ENCODE measurements around the gene HMCN2.

Gene HMCN2

GRCh38 chr9:130352081-130352480 lies 86.5 kb downstream of the HMCN2 start:
- H3K4me3 ChIP-seq (ENCODE audit: low read depth, low read length), result no peak overlapping the region
- DNase-seq (ENCODE audit: low read depth), result no peak

DNA sequence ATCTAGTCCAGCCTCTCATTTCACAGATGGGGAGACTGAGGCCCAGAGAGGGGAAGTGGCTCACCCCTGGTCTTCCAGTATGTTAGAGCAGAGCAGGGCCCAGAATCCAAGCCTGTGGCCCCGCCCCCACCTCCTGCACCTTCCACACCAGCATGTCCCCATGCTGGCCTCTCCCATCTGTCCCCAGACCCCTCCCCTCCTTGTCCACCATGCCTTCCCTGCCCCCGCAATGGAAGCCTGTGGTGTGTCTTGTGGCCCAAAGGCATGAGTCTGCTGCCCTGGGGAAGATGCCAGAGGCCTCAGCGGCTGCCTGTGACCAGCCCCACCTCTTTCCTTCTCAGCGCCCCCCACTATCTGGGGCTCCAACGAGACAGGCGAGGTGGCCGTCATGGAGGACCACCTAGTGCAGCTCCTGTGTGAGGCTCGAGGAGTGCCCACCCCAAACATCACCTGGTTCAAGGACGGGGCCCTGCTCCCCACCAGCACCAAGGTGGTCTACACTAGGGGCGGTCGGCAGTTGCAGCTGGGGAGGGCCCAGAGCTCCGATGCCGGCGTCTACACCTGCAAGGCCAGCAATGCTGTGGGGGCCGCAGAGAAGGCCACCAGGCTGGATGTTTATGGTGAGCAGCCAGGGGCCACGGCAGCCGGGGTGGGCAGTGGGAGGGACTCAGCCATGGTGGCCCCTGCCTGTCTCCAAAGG lies 87.2 kb downstream of the HMCN2 start:
- no peak overlapping the region for H3K4me3 ChIP-seq (ENCODE audit: low read depth, low read length)

DNA sequence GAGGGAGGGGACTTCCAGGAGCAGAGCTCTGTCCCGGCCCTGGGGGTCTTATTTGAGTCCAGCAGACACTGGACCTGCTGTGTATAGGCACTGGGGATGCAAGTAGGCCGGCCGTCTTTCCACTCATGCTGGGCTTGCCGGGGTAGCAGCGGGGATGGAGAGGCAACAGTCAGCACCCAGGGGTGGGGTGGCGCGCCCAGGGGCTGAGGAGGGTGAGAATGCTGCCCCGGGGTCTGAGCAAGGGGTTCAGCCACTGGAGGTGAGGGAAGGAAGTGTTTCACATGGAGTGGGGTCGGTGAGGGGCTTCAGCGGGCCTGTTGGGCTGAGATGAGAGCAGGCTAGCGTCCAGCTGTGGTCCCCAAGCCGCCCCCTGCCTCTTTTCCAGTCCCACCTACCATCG lies 88.8 kb downstream of the HMCN2 start:
- H3K4me3 ChIP-seq (ENCODE audit: low read depth, low read length), result no peak overlapping the region
- DNase-seq (ENCODE audit: low read depth), result no peak

More for the DNA sequence above, 87.2 kb downstream of the HMCN2 start:
- no peak for DNase-seq (ENCODE audit: low read depth)

- H3K4me3 ChIP-seq (ENCODE audit: low read depth, low read length), result no peak overlapping the region
- no peak for DNase-seq (ENCODE audit: low read depth)
Observed at GRCh38 chr9:130354806-130355205, 89.2 kb downstream of the HMCN2 start.

DNA sequence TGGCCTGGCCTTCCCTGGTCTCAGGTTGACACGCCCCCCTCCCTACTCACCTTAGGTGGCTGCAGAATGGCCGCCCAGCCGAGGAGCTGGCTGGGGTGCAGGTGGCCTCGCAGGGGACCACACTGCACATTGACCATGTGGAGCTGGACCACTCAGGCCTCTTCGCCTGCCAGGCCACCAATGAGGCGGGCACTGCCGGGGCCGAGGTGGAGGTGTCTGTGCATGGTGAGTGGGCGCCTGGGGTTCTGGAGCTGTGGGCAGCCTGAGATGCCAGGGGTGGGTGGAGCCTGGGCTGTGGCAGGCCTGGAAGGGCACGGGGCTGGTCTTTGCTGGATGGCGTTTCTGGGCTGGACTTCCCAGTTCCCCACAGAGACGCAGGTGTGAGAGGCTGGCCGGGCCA lies 90.5 kb downstream of the HMCN2 start:
- DNase-seq (ENCODE audit: low read depth), result no peak
- H3K4me3 ChIP-seq (ENCODE audit: low read depth, low read length), result no peak overlapping the region

DNA sequence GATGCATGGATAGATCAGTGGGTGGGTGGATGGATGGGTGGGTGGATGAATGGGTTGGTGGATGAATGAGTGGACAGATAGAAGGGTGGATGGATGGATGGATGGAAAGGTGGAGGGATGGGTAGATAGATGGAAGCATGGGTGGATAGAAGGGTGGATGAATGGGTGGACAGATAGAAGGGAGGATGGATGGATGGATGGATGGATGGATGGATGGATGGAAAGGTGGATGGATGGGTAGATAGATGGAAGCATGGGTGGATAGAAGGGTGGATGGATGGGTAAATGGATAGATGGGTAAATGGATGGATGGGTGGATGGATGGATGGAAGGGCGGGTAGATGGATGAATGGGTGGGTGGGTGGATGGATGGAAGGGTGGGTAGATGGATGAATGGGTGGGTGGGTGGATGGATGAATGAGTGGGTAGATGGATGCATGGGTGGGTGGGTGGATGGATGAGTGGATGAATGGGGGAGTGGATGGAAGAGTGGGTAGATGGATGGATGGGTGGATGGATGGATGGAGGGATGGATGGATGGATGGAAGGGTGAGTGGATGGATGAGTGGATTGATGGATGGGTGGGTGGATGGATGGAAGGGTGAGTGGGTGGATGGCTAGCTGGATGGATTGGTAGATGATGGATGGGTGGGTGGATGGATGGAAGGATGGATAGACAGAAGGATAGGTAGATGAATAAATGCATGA lies 91.5 kb downstream of the HMCN2 start:
- no peak overlapping the region for H3K4me3 ChIP-seq (ENCODE audit: low read depth, low read length)
- DNase-seq (ENCODE audit: low read depth), result no peak

GRCh38 chr9:130358928-130359327 lies 93.4 kb downstream of the HMCN2 start:
- no peak overlapping the region for H3K4me3 ChIP-seq (ENCODE audit: low read depth, low read length)
- no peak for DNase-seq (ENCODE audit: low read depth)

DNA sequence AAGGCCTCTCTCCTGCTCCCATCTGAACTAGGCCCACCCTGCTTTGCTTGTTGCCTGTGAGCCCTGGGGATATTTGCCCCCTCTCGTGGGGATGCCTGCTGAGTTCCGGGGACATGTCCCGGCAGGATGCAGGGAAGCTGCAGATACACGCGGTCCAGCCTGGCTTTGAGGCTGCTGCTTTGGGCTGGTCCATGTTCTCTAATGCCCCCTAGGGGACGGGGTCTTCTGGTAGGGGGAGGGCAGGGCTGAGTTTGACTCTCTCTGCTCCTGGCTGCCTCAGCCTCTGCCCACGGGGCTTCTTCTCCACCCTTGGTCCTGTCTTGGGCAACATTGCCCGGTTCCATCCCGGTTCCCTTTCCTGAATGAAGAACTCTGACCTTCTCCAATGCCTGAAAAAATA lies 94.3 kb downstream of the HMCN2 start:
- DNase-seq (ENCODE audit: low read depth), result no peak
- H3K4me3 ChIP-seq (ENCODE audit: low read depth, low read length), result no peak overlapping the region

DNA sequence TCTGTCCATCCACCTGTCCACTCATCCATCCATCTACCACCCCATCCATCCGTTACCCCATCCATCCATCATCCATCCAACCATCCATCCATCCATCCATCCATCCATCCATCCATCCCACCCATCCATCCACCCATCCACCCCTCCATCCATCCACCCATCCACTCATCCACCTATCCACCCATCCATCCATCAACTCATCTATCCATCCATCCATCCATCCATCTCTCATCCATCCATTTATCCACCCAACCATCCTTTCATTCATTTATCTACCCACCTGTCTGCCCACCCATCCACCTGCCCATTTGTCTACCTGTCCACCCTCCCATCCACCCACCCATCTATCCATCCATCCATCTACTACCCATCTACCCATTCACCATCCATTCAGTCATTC lies 95.1 kb downstream of the HMCN2 start:
- DNase-seq (ENCODE audit: low read depth), result no peak
- H3K4me3 ChIP-seq (ENCODE audit: low read depth, low read length), result no peak overlapping the region

DNA sequence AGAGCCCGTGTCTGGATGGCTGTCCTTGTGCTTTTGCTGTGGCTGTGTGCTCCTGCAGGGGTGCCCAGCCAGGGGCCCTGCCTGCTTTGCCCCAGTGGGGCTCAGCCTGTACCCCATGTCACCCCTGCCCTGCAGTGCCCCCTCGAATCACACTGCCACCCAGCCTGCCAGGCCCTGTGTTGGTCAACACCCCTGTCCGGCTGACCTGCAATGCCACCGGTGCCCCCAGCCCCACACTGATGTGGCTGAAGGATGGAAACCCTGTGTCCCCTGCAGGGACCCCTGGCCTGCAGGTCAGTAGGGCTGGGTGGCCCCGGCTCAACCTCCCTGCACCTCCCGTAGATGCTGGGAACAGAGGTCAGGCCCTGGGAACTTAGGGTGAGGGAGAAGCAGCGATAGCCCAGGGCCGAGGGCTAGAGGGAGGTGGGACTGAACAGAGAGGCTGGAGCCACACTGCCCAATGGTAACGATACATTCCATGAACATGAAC lies 96.4 kb downstream of the HMCN2 start:
- H3K4me3 ChIP-seq (ENCODE audit: low read depth, low read length), result no peak overlapping the region
- no peak for DNase-seq (ENCODE audit: low read depth)

DNA sequence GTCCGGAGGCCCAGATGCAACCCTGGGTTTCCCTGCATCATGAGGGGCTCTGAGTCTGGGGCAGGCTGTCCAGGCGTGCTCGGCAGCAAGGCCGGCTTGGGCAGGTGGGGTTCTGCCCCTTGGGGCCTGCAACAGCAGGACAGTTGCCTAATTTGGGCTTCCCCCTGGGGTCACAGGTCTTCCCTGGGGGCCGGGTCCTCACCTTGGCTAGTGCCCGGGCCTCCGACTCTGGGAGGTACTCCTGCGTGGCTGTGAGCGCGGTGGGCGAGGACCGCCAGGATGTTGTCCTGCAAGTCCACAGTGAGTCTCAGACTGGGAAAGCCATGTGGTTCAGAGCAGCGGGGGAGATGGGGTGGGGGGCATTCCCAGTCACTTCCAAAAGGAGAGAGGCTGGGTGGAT lies 97.1 kb downstream of the HMCN2 start:
- no peak for DNase-seq (ENCODE audit: low read depth)
- no peak overlapping the region for H3K4me3 ChIP-seq (ENCODE audit: low read depth, low read length)

DNA sequence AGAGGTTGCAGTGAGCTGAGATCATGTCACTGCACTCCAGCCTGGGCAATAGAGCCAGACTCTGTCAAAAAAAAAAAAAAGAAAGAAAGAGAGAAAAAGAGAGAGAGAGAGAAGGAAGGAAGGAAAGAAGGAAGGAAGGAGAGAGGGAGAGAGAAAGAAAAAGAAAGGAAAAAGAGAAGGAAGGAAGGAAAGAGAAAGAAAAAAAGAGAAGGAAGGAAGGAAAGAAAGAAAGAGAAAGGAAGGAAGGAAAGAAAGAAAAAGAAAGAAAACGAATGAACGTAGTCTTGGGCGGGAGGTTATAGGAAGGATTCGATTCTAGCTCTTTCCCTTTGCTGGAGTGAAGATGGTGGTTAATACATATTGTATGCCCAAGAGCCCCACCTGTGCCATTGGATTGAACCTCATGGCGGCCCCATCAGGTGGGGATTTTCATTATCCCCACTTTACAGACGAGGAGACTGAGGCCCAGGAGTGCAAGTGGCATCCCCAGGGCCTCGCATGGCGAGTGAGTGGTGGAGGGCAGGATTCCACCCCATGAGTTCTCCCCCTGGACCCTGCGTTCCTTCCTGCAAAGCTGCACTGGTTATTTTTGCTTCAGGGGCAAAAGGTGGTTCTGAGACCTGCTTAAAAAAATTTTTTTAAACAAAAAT lies 98.3 kb downstream of the HMCN2 start:
- H3K4me3 ChIP-seq (ENCODE audit: low read depth, low read length), result no peak overlapping the region
- DNase-seq (ENCODE audit: low read depth), result no peak

GRCh38 chr9:130364619-130365322 lies 99.2 kb downstream of the HMCN2 start:
- no peak for DNase-seq (ENCODE audit: low read depth)
- no peak overlapping the region for H3K4me3 ChIP-seq (ENCODE audit: low read depth, low read length)

DNA sequence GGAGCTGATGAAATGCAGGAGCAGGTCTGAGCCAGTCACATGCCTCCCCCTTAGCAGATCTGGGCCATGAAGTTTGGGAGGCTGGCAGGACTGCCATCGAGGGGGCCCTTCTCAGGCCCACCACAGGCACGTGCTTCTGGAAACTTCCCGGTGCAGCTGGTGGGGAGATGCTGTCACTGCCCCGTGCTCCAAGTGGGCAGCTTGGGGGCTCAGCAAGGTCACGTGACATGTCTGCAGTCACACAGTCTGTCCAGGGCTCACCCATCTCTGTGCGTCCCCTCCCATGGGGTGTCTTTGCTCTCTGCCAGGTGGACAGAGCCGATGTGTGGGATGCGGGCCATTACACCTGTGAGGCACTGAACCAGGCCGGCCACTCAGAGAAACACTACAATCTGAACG lies 99.8 kb downstream of the HMCN2 start:
- no peak overlapping the region for H3K4me3 ChIP-seq (ENCODE audit: low read depth, low read length)
- DNase-seq (ENCODE audit: low read depth), result no peak

DNA sequence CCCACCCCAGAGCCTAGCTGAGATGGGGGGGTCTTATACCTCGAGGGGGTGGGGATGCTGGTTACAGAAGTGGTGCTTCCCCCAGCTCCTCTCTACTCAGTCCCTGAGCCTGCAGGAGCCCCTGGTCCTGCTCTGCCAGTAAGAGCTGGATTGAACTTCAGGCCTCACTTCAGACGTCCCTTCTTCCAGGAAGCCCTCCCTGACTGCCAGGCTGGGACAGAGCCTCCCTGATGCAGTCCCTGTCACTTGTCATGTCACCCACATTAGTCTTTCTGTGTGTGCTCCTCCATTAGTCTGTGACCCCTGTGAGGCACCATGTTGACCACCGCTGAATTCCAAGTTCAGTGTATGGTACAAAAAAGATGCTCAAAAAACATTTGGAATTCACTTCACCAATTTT lies 100.5 kb downstream of the HMCN2 start:
- no peak overlapping the region for H3K4me3 ChIP-seq (ENCODE audit: low read depth, low read length)
- DNase-seq (ENCODE audit: low read depth), result no peak

DNA sequence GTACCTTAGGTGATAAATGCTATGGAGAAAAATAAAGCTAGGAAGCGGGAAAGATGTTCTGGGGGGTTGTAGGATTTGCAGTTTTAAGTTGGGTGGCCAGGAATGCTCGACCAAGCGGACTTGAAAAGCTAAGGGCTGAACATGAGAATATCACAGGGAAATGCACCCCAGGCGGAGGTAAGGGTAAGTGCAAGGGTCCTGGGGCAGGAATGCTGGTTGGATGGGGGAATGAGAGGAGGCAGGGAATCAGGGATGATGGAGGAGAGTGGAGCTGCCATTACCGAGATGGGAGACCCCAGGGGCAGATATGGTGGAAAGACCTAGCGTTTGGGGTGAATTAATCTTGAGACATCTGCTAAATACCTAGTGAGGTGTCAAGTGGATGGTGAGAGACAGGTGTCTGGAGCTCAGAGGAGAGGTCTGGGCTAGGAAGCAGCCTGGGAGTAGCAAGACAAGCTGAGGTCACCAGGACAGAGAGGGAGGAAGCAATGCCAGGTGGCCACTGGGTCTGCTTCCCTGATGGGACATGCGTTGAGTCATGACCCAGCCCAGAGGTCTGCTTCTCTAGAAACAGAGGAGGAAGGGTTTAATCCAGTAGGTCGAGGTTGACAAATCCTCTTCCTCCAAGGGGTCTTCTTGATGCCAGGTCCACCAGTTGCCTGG lies 101.5 kb downstream of the HMCN2 start:
- DNase-seq (ENCODE audit: low read depth), result no peak
- no peak overlapping the region for H3K4me3 ChIP-seq (ENCODE audit: low read depth, low read length)

DNA sequence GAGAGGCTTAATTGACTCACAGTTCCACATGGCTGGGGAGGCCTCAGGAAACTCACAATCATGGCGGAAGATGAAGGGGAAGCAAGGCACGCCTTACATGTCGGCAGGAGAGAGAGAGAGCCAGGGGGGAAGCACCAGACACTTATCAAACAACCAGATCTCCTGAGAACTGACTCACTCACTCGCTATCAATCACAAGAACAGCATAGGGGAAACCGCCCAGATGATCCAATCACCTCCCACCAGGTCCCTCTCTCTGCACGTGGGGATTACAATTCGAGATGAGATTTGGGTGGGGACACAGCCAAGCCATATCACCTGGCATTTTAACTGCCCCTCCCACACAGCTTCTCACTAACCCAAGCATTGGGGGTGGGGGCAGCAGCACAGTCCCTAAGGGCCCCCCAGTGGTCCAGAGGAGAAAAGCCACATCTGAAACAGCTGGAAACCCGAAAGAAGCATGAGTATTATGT lies 103.1 kb downstream of the HMCN2 start:
- no peak for DNase-seq (ENCODE audit: low read depth)
- H3K4me3 ChIP-seq (ENCODE audit: low read depth, low read length), result no peak overlapping the region

- no peak for DNase-seq (ENCODE audit: low read depth)
- no peak overlapping the region for H3K4me3 ChIP-seq (ENCODE audit: low read depth, low read length)
Observed at GRCh38 chr9:130370226-130370625, 104.7 kb downstream of the HMCN2 start.

GRCh38 chr9:130371196-130371966 lies 105.8 kb downstream of the HMCN2 start:
- no peak for DNase-seq (ENCODE audit: low read depth)
- no peak overlapping the region for H3K4me3 ChIP-seq (ENCODE audit: low read depth, low read length)
